DND-41 (cell line): ENCODE measurements around the gene RHCE.

Experiments used
- CTCF ChIP-seq: IDR thresholded peaks from 2 replicates; pipeline ENCODE4 v1.5.1; 2012; ENCODE audit warnings: borderline replicate concordance, low read length, moderate library complexity, mild to moderate bottlenecking; ENCODE audit not compliant: poor library complexity, severe bottlenecking; ENCODE audit errors: extremely low read depth
- EZH2 ChIP-seq: IDR thresholded peaks from 3 replicates; pipeline ENCODE4 v1.6.1; 2012; ENCODE audit warnings: borderline replicate concordance, low read depth, mild to moderate bottlenecking, moderate library complexity, low read length, inconsistent platforms; ENCODE audit not compliant: severe bottlenecking

GRCh38 chr1:25430073-25430966 is 9.7 kb upstream of the RHCE start, which contains the start of gene MACO1:
- TF ChIP-seq CTCF (peak; percentile 7), EZH2 (no peak)
